NCI-H510A (cell line): ENCODE results near the gene PCNA.

Source experiments
- DNase-seq: peaks from one replicate; lab custom pipeline; 2025; lab: John Stamatoyannopoulos, UW

PCNA gene

GRCh38 chr20:5065166-5065878 lies 54.4 kb downstream of the PCNA start:
- no peak for DNase-seq
